ENCODE results near the gene FHIT.
A peak's percentile ranks its signal among the peaks of the same experiment; 100 is the strongest.

The FHIT gene

DNA sequence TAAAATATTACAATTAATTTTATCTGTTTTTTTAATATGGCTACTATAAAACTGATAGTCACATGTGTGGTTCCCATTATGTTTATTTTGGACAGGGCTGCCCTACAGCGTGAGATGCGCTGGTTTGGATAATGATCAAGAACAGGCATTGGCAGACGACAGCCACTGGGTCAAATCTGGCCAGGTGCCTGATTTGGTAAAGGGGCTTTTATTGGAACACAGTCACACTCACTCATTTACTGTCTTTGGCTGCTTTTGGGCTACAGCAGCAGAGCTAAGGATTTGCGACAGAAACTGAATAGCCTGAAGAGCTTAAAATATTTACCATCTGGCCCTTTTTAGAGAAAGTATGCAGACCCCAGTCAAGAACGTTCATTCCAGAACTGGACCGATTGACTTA lies 1477.3 kb downstream of the FHIT start:
- no peak for DNase-seq (ENCODE audit: low read depth, low spot score)

GRCh38 chr3:59772416-59773408 lies 1478.5 kb downstream of the FHIT start:
- no peak for DNase-seq (ENCODE audit: low read depth, low spot score)

GRCh38 chr3:59771768-59772181 lies 1479.5 kb downstream of the FHIT start:
- no peak for DNase-seq (ENCODE audit: low read depth, low spot score)

DNA sequence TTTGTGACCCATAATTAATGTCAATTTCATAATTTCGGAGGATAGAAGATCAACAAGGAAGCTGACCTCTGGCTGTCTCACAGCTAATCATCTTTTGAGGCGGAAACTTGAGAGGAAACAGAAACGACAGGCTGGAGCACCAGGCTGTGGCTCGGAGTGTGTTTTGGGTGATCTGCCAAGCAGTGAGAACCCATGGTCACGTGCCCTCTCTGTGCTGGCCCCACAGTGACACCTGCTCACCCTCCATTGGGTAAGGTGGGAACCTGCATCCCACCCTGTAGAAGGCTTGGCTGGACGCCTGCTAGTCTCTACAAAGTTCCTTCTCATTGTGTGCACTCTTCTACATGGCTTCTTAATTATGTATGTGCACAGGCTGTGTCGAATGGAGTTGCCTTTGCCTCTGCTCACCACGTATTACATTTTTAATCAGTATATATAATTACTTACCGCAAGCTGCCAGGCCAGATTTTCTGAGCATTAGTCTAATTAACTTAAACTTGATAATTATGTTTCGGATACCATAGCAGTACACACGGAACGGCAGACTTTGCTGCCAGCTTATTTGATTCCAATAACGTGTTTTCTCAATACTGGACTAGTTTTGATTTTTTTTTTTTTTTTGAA lies 1482.0 kb downstream of the FHIT start:
- no peak for DNase-seq (ENCODE audit: low read depth, low spot score)

- no peak for DNase-seq (ENCODE audit: low read depth, low spot score)
These were observed 1484.9 kb downstream of the FHIT start for GRCh38 chr3:59766200-59766872.

- DNase-seq (ENCODE audit: low read depth, low spot score), result no peak
These were observed 1487.1 kb downstream of the FHIT start for GRCh38 chr3:59764171-59764570.

GRCh38 chr3:59762941-59763340 lies 1488.3 kb downstream of the FHIT start:
- no peak for DNase-seq (ENCODE audit: low read depth, low spot score)

- DNase-seq (ENCODE audit: low read depth, low spot score), result no peak
These were observed 1491.8 kb downstream of the FHIT start for GRCh38 chr3:59759298-59760031.

DNA sequence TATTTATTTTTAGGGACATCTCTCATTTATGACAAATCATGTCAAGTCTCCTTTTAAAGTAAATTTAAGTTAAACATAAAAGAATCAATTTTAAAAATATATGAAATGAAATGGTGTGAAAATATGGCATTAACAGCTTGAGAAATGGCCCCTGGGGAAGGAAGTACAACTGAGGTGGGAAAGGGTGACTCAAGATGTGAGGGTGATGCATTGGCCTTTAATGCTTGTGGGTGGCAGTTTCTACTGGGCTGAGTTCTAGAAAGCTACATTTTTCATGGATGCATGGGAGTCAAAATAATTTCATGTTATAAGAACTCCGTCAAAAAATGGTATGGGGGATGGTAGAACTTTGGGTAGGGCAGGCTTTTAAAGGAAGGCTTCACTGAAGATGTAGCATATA lies 1492.6 kb downstream of the FHIT start:
- no peak for DNase-seq (ENCODE audit: low read depth, low spot score)

DNA sequence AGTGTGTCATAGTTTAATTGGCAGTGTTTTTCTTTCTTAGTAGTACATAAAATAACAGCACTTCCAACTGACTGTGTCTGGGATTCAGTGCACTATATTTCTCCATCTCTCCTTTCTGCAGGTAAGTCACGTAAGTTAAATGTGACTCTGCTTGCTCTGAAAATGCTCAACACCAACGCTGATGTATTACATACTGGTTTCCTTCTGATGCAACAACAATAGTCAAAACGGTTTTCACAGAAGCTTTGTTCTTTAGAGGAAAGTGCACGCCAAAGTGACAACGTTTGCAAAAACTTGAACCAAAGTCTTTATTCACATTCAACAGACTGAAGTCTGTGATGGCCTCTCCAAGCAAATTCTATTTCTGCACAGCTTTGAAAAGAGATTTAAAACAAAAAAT lies 1494.3 kb downstream of the FHIT start:
- no peak for DNase-seq (ENCODE audit: low read depth, low spot score)

DNA sequence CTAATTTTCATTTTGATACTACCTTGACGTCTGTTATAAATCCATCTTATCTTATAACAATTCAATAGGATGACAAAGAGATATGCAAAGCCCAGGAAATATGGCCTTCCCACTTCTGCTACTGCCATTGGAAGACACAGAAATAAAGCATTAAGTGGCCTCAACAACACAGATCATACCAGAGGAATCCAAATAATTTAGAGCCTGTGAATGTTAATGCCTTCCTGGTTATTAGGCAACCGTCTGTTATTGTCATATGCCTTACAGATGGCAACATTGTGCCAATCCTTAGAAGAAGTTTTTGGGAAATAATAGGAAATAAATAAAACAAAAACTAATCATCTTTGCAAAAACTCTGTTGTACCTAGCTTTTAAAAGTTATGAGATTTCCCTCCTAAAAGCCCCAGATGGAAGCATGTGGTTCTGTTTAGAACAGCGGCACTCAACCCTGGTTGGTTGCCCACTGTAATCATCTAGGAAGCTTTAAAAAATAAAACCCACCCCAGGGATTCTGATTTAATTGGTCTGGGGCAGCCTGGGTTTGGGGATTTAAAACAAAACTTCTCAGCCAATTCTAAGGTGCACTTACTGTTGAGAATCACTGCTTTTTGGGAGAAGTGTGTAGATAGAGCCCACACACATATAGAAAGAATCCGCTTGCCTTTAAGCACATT lies 1496.7 kb downstream of the FHIT start:
- DNase-seq (ENCODE audit: low read depth, low spot score), result no peak

DNA sequence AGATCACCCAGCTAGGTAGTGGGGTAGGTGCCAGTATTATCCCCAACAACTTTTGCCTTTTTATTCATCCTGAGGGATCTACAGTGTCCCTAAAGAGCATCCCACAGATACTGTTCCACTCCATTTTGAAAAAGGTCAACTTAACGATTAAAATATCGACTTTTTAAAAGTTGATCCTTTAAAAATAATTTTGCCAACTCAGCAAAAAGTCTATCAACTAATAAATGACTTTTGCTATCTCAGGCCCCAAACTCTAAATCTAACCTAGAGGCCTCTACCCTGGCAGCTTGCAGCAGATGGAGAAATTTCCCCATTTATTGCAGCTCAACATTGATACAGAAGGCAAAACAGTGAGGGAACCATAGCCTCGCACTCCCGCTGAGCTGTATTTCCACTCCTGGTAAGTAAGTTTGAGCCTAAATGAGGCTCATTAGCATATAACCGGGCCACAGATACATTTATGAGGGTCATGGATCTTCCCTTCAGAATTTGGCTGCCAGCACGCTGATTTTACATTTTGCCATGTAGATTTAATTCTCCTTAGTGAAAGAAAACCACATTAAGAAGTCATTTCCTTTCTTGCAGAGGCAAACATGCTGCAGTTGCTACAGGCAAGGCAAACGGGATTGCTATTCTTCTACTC lies 1497.3 kb downstream of the FHIT start:
- no peak for DNase-seq (ENCODE audit: low read depth, low spot score)

GRCh38 chr3:59752925-59753324 lies 1498.3 kb downstream of the FHIT start:
- no peak for DNase-seq (ENCODE audit: low read depth, low spot score)

- peak; percentile 86 for DNase-seq (ENCODE audit: low read depth, low spot score)
These were observed 1499.6 kb downstream of the FHIT start for GRCh38 chr3:59751606-59752005.

- no peak for DNase-seq (ENCODE audit: low read depth, low spot score)
These were observed 1500.9 kb downstream of the FHIT start for GRCh38 chr3:59750391-59750790.

DNA sequence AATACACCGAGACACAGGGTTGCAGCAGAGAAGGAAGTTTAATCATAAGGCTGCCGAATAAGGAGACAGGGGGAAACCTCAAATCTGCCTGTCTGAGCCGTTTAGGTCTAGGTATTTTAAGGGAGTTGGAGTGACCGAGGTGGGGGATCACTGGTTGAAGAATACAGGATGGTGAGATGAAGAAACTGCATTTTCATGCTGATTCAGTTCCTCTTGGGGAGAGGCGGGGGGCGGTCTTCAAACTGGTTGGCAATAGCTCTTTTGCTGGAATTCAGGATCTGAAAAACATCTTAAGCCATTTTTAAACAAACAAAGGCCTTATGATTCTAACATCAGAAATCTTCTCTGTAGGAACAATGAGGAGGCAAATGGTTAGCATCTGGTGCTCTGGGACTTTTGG lies 1502.0 kb downstream of the FHIT start:
- no peak for DNase-seq (ENCODE audit: low read depth, low spot score)

DNA sequence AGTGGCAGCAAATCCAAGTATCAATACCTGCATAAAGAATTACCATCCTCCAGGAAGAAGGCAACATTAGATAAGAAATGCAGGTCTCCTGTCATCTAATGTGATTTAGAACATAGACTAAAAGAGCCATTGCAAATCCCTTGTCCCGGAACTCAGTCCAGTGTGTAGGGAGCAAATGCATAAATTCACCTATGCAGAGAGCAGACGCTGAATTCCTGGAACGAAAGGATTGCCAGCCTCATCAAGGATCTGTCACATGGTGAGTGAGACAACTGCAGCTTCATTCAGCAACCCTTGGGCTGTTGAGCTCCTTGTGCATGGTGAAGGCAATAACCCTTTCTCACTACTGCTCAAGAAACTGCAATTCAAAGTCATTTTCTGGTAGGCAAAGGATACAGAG lies 1504.7 kb downstream of the FHIT start:
- DNase-seq (ENCODE audit: low read depth, low spot score), result no peak

- DNase-seq (ENCODE audit: low read depth, low spot score), result no peak
These were observed 1514.0 kb downstream of the FHIT start for GRCh38 chr3:59737241-59737640.

- no peak for DNase-seq (ENCODE audit: low read depth, low spot score)
These were observed 1517.2 kb downstream of the FHIT start for GRCh38 chr3:59734061-59734460.

- DNase-seq (ENCODE audit: low read depth, low spot score), result no peak
These were observed 1518.0 kb downstream of the FHIT start for GRCh38 chr3:59733041-59733809.
